Ishikawa (cell line): ENCODE data around the gene AP3B2.

Experiments used
- CEBPB ChIP-seq: IDR thresholded peaks from 2 replicates; pipeline ENCODE4 v1.6.1; 2012
- CREB1 ChIP-seq: IDR thresholded peaks from 2 replicates; pipeline ENCODE4 v1.6.1; 2012; ENCODE audit warnings: low read depth
- EGR1 ChIP-seq: IDR thresholded peaks from 2 replicates; pipeline ENCODE4 v1.6.1; 2012
- EP300 ChIP-seq: IDR thresholded peaks from 2 replicates; pipeline ENCODE4 v1.6.1; 2012; ENCODE audit warnings: borderline replicate concordance
- FOXM1 ChIP-seq: IDR thresholded peaks from 2 replicates; pipeline ENCODE4 v1.6.1; 2012; ENCODE audit warnings: low read depth, borderline replicate concordance
- NFIC ChIP-seq: IDR thresholded peaks from 2 replicates; pipeline ENCODE4 v1.6.1; 2012
- RAD21 ChIP-seq: IDR thresholded peaks from 2 replicates; pipeline ENCODE4 v1.6.1; 2012; ENCODE audit warnings: low read depth
- TAF1 ChIP-seq: IDR thresholded peaks from 2 replicates; pipeline ENCODE4 v1.6.1; 2012; ENCODE audit warnings: low read depth, mild to moderate bottlenecking
- TCF12 ChIP-seq: IDR thresholded peaks from 2 replicates; pipeline ENCODE4 v1.6.1; 2012; ENCODE audit warnings: low read depth
- TEAD4 ChIP-seq: IDR thresholded peaks from 2 replicates; pipeline ENCODE4 v1.6.1; 2012
- YY1 ChIP-seq: IDR thresholded peaks from 2 replicates; pipeline ENCODE4 v1.6.1; 2012; ENCODE audit warnings: low read depth
- ZBTB7A ChIP-seq: IDR thresholded peaks from 2 replicates; pipeline ENCODE4 v1.6.1; 2012; ENCODE audit warnings: low read depth
- TF ChIP-seq, protein P1 (sequence below): IDR thresholded peaks from 2 replicates; pipeline ENCODE4 v1.6.1; 2012; ENCODE audit warnings: low read depth, mild to moderate bottlenecking
- TF ChIP-seq, protein P2 (sequence below): IDR thresholded peaks from 2 replicates; pipeline ENCODE4 v1.6.1; 2012
- TF ChIP-seq, protein P3 (sequence below): IDR thresholded peaks from 2 replicates; pipeline ENCODE4 v1.6.1; 2012

AP3B2 gene, protein sequence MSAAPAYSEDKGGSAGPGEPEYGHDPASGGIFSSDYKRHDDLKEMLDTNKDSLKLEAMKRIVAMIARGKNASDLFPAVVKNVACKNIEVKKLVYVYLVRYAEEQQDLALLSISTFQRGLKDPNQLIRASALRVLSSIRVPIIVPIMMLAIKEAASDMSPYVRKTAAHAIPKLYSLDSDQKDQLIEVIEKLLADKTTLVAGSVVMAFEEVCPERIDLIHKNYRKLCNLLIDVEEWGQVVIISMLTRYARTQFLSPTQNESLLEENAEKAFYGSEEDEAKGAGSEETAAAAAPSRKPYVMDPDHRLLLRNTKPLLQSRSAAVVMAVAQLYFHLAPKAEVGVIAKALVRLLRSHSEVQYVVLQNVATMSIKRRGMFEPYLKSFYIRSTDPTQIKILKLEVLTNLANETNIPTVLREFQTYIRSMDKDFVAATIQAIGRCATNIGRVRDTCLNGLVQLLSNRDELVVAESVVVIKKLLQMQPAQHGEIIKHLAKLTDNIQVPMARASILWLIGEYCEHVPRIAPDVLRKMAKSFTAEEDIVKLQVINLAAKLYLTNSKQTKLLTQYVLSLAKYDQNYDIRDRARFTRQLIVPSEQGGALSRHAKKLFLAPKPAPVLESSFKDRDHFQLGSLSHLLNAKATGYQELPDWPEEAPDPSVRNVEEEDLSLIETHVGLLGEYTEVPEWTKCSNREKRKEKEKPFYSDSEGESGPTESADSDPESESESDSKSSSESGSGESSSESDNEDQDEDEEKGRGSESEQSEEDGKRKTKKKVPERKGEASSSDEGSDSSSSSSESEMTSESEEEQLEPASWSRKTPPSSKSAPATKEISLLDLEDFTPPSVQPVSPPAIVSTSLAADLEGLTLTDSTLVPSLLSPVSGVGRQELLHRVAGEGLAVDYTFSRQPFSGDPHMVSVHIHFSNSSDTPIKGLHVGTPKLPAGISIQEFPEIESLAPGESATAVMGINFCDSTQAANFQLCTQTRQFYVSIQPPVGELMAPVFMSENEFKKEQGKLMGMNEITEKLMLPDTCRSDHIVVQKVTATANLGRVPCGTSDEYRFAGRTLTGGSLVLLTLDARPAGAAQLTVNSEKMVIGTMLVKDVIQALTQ

DNA sequence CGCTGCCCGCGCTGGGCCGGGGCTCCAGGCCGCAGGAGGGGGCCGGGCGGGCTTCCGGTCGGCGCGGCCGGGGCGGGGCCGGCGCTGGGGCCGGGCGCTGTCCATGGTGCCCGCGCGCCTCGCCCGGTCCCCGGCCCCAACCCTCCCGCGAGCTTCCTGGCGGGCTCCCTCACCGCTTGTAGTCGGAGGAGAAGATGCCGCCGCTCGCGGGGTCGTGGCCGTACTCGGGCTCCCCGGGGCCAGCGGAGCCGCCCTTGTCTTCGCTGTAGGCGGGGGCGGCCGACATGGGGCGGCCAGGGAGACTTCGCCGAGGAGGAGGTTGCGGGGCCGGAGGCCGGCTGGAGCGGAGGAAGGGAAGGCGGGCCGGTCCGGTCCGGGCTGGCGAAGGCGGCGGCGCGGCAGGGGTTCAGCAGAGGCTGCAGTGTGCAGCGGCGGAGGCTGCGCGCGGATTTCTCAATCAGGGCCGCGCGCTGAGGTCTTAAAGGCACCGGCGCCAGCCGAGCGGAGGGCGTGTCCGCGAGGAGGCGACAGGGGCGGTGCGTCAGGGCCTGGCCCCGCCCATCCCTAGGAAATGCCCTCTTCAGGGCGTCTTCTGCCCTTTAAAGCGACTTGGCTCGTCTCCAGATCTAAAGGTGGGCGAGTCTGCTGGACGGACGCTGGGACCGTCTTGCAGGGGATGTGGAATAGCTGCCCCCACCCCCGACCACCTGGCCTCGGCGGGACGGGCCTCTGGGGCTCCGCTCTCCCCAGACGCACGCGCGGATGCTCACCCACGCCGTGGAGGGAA lies at the start of gene AP3B2:
AP3B2 (minus strand) TSS at position 455 of the 787 bp plus-strand sequence; CDS start at position 286, 169 bp downstream.
- TF ChIP-seq YY1 (no peak), ZBTB7A (no peak), TCF12 (no peak), NFIC (peak; percentile 49; the same call in 1 of the 2 replicates), EP300 (no peak), EGR1 (no peak), RAD21 (no peak), TEAD4 (no peak), CREB1 (no peak), FOXM1 (no peak), CEBPB (peak; percentile 87)
- TF ChIP-seq, protein P1, sequence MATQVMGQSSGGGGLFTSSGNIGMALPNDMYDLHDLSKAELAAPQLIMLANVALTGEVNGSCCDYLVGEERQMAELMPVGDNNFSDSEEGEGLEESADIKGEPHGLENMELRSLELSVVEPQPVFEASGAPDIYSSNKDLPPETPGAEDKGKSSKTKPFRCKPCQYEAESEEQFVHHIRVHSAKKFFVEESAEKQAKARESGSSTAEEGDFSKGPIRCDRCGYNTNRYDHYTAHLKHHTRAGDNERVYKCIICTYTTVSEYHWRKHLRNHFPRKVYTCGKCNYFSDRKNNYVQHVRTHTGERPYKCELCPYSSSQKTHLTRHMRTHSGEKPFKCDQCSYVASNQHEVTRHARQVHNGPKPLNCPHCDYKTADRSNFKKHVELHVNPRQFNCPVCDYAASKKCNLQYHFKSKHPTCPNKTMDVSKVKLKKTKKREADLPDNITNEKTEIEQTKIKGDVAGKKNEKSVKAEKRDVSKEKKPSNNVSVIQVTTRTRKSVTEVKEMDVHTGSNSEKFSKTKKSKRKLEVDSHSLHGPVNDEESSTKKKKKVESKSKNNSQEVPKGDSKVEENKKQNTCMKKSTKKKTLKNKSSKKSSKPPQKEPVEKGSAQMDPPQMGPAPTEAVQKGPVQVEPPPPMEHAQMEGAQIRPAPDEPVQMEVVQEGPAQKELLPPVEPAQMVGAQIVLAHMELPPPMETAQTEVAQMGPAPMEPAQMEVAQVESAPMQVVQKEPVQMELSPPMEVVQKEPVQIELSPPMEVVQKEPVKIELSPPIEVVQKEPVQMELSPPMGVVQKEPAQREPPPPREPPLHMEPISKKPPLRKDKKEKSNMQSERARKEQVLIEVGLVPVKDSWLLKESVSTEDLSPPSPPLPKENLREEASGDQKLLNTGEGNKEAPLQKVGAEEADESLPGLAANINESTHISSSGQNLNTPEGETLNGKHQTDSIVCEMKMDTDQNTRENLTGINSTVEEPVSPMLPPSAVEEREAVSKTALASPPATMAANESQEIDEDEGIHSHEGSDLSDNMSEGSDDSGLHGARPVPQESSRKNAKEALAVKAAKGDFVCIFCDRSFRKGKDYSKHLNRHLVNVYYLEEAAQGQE, result peak; percentile 93
- TF ChIP-seq, protein P2, sequence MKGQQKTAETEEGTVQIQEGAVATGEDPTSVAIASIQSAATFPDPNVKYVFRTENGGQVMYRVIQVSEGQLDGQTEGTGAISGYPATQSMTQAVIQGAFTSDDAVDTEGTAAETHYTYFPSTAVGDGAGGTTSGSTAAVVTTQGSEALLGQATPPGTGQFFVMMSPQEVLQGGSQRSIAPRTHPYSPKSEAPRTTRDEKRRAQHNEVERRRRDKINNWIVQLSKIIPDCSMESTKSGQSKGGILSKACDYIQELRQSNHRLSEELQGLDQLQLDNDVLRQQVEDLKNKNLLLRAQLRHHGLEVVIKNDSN, result no peak
- TF ChIP-seq, protein P3, sequence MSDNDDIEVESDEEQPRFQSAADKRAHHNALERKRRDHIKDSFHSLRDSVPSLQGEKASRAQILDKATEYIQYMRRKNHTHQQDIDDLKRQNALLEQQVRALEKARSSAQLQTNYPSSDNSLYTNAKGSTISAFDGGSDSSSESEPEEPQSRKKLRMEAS, result peak; percentile 63; the same call in 1 of the 2 replicates

DNA sequence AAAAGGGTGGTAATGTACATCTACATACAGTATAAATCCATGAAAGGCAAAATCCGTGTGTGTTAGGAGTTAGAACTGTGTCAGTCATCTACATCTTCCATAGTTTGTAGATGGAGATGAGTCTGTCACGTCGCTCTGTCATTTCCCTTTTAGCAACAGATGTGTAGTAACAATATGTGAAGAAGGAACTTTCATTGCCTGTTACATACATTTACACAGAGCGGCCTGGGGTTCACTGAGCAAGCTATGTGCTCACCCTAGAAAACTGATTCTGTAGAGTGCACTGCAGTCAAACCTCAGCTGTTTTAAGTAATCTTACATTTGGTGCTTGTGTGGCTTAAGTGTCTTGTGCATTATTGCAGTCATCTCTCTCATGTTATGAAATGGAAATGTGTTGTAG lies 41.6 kb upstream of the AP3B2 start:
- TF ChIP-seq FOXM1 (no peak), TEAD4 (no peak), RAD21 (no peak), YY1 (no peak)
- TF ChIP-seq, protein P1, result no peak

DNA sequence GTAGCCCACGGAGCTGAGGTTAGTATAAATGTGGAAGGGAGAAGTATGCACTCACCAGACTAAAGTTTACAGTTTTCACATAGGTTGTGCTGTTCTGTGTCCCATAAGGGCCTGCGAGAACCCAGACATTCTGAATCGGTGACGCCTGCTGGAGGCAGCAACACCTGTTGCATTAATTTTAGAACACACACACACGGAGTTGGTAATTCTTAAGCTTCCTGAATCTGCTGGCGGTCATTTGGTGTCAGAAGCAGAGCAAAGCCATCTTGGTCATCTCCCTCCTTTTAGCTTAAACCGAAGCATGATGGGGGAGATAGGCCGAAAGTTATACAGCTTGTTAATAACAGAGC lies 41.1 kb upstream of the AP3B2 start:
- TF ChIP-seq TAF1 (no peak), CEBPB (no peak), RAD21 (no peak)

DNA sequence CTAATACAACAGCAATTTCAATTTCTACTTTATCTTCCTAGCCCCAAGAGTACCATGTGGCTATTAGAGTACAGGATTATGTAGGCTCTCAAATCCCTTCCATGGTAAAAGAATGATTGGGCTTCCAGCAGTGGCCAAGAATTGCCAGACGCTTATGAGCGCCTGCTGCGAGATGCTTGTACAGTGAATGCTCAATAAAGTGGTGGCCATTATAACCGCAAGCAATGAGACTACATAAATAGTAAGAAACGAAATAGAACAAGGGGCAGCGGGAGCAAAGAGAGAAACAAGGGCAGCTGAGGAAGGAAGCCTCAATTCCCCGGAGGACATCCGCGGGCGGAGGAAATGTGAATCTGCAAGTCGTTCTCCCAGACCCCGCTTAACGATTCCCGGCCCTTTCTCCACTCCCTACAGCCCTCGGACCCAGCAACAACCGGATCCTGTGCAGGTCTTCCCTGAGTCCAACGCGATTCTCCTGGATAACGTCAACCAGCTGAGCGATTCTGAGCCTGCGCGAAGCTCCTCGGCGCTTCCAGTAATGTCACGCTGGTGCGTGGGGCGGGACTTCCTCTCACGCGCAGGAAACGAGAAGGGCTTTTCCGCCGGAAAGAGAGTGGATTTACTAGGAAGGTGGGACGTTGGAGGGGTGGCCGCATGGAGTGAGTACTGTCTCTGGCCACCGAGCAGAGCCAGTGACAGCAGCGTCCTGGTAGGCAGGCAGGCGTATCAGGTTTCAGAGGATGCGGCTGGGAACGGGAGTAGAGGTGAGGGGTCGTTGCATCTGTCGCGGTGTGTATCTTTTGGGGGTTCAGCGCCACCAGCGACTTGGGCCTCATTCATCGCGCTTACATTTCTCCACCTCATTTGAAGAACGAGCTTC lies 40.5 kb upstream of the AP3B2 start:
- TF ChIP-seq NFIC (no peak), EP300 (no peak), TCF12 (no peak), RAD21 (no peak), TEAD4 (no peak), YY1 (0 out of 2 replicates have a peak, but pooled peaks have one; percentile 48), CREB1 (no peak; the same call in 1 of the 2 replicates), EGR1 (no peak), TAF1 (peak; percentile 83), CEBPB (no peak), ZBTB7A (no peak), FOXM1 (no peak)
- TF ChIP-seq, protein P3, result peak; percentile 96
- TF ChIP-seq, protein P2, result peak; percentile 68
- TF ChIP-seq, protein P1, result no peak
